ENCODE measurements around the gene CLSTN3. TPM values are rescaled to one million over a fixed set of nuclear protein-coding genes. Genes with fewer than 3 reads are reported as not detected.

Gene CLSTN3
- total RNA-seq, 1 donor: 7.6 TPM

DNA sequence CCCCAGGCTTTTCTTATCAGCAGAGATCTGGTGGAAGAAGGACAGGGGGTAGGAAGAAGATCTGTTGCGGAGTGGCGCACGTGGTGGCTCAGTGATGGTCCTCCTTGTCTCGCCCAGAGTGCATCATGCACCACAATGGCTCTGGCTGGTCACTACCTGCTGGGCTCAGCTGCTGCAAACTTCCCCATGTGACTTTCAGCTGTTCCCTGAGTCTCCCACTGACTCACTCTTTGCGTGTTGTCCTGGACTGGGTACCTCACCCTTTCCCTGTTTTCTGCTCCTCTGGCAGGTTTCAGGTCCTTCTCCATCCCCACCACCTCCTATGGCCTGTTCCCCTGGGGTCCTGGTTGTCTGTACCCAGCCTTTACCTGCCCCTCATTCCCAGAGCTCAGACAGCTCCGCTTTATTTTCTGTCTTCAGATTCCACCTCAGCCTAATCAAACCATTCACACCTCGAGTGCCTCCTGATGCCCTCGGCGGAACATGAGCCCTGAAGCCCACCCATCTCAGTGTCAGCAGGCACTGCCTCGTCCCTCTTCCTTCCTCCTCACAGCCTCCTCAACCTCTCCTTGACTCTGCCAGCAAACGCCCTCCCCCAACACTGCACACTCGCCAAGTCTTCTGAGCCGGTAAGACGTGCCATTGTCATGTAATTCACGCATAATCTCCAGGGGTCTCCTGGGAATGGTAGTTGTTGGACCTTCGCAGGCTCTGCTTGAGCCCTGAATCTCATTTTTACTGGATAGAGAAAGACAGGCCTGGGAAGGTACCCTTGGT, 39.8 kb upstream of the CLSTN3 start:
- no peak overlapping the region for H3K27ac ChIP-seq (ENCODE audit: low read depth, low read length)
- peaks cover 3% of the 10 kb centered on the region for H3K27me3 ChIP-seq (ENCODE audit: insufficient read depth, low read length)
- H3K9me3 ChIP-seq (ENCODE audit: low read depth, low read length): no peaks in the 10 kb centered on the region
- peak; percentile 58 for DNase-seq (ENCODE audit: insufficient read length, low spot score, missing footprints)
- H3K36me3 ChIP-seq (ENCODE audit: insufficient read depth, low read length): peaks cover 24% of the 10 kb centered on the region
- TF ChIP-seq, protein P1, sequence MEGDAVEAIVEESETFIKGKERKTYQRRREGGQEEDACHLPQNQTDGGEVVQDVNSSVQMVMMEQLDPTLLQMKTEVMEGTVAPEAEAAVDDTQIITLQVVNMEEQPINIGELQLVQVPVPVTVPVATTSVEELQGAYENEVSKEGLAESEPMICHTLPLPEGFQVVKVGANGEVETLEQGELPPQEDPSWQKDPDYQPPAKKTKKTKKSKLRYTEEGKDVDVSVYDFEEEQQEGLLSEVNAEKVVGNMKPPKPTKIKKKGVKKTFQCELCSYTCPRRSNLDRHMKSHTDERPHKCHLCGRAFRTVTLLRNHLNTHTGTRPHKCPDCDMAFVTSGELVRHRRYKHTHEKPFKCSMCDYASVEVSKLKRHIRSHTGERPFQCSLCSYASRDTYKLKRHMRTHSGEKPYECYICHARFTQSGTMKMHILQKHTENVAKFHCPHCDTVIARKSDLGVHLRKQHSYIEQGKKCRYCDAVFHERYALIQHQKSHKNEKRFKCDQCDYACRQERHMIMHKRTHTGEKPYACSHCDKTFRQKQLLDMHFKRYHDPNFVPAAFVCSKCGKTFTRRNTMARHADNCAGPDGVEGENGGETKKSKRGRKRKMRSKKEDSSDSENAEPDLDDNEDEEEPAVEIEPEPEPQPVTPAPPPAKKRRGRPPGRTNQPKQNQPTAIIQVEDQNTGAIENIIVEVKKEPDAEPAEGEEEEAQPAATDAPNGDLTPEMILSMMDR (IDR thresholded peaks at IDR 0.05; ENCODE audit: extremely low read depth, low read depth, low read length): no peak
- no peaks in the 10 kb centered on the region for H4K20me1 ChIP-seq (ENCODE audit: insufficient read depth, low read length)
- no peak overlapping the region for H2AFZ ChIP-seq (ENCODE audit: low read length)
- no peaks in the 10 kb centered on the region for H3K79me2 ChIP-seq (ENCODE audit: insufficient read depth, low read length)
- H3K4me1 ChIP-seq (ENCODE audit: insufficient read depth, low read length): peaks cover 23% of the 10 kb centered on the region
- H3K4me3 ChIP-seq (ENCODE audit: insufficient read depth, low read length): no peak overlapping the region
- peak overlapping the region; percentile 99 for H3K4me2 ChIP-seq (ENCODE audit: insufficient read depth, low read length)

DNA sequence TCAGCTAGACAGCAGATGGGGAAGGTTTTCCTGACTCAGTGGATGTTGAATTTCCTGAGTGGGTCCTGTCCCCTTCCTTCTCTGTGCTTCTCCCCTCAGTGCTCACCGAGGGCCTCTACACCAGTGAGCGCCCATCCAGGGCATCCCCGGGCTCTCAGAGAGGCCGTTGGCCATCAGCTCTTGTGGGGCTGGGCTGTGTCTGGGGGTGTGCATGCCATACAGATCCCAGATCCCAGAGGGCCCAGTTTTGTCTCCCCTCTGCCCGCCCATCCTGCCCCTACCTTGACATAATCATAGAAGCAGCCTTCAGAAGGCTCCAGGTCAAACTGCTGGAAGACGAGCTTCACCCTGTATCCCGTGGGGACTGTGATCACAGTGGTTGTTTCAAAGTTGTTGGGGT, 39.0 kb upstream of the CLSTN3 start:
- no peaks in the 10 kb centered on the region for H3K9me3 ChIP-seq (ENCODE audit: low read depth, low read length)
- no peak overlapping the region for H3K27ac ChIP-seq (ENCODE audit: low read depth, low read length)
- peaks cover 23% of the 10 kb centered on the region for H3K4me1 ChIP-seq (ENCODE audit: insufficient read depth, low read length)
- H2AFZ ChIP-seq (ENCODE audit: low read length): no peak overlapping the region
- H3K4me2 ChIP-seq (ENCODE audit: insufficient read depth, low read length): peak overlapping the region; percentile 99
- H4K20me1 ChIP-seq (ENCODE audit: insufficient read depth, low read length): no peaks in the 10 kb centered on the region
- peaks cover 3% of the 10 kb centered on the region for H3K27me3 ChIP-seq (ENCODE audit: insufficient read depth, low read length)
- peaks cover 17% of the 10 kb centered on the region for H3K36me3 ChIP-seq (ENCODE audit: insufficient read depth, low read length)
- no peaks in the 10 kb centered on the region for H3K79me2 ChIP-seq (ENCODE audit: insufficient read depth, low read length)
- H3K4me3 ChIP-seq (ENCODE audit: insufficient read depth, low read length): peak overlapping the region; percentile 86
- TF ChIP-seq, protein P1 (IDR thresholded peaks at IDR 0.05; ENCODE audit: extremely low read depth, low read depth, low read length): no peak
- peak; percentile 41 for DNase-seq (ENCODE audit: insufficient read length, low spot score, missing footprints)

- Histone ChIP-seq H3K4me3 (ENCODE audit: insufficient read depth, low read length) (peak overlapping the region; percentile 86), H4K20me1 (ENCODE audit: insufficient read depth, low read length) (no peaks in the 10 kb centered on the region), H3K27me3 (ENCODE audit: insufficient read depth, low read length) (peaks cover 3% of the 10 kb centered on the region), H3K36me3 (ENCODE audit: insufficient read depth, low read length) (peaks cover 17% of the 10 kb centered on the region), H3K9me3 (ENCODE audit: low read depth, low read length) (no peaks in the 10 kb centered on the region), H3K79me2 (ENCODE audit: insufficient read depth, low read length) (no peaks in the 10 kb centered on the region), H3K4me1 (ENCODE audit: insufficient read depth, low read length) (peaks cover 23% of the 10 kb centered on the region), H3K27ac (ENCODE audit: low read depth, low read length) (peak overlapping the region; percentile 80), H3K4me2 (ENCODE audit: insufficient read depth, low read length) (peak overlapping the region; percentile 99), H2AFZ (ENCODE audit: low read length) (peak overlapping the region; percentile 95)
- peak; percentile 62 for DNase-seq (ENCODE audit: insufficient read length, low spot score, missing footprints)
- TF ChIP-seq, protein P1 (IDR thresholded peaks at IDR 0.05; ENCODE audit: extremely low read depth, low read depth, low read length): no peak
Measured at GRCh38 chr12:7091660-7092228, 38.4 kb upstream of the CLSTN3 start.

Data from osteoblast (primary cell).